Astrocyte of the spinal cord (primary cell): ENCODE data around the gene PEX11B.
"Not testable (repeated sequence)": the region's sequence is repeated elsewhere in the genome, so short reads cannot be mapped to it uniquely, and the experiment has no call there.

Experiments
- DNase-seq: peaks from one replicate; pipeline ENCODE4 v3.0.0; 2011; ENCODE audit warnings: low read depth, low spot score
- H3K4me3 ChIP-seq: 2 replicates; pipeline ENCODE4 v1.5.1; 2011; ENCODE audit warnings: low read depth, mild to moderate bottlenecking, low read length, moderate library complexity
- in situ Hi-C: cut with HindIII; loops from 2 replicates; pipeline ENCODE4 v1.10.0; 2017; ENCODE audit warnings: low sequenced_read_pairs
- TF ChIP-seq, protein P1 (sequence below): IDR thresholded peaks from 2 replicates; pipeline ENCODE4 v1.5.1; 2012; ENCODE audit warnings: low read depth, mild to moderate bottlenecking, low read length, inconsistent platforms

The PEX11B gene

DNA sequence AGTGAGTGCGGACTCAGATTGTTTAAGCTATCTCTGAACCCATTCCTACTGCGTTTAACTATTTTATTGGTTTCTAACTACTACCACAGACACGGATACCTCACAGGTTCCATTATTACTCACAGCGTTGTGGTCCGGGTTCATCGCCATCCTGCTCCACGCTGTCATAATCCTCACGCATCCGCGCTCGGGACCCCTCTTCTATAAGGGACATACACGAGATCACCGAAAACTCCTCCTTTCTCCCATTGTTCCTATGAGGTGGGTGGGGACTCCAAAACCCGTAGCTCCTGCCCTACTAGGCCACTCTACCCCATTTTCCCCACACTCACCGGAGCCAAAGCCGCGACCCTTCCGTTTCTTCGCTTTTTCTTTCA is 8.2 kb upstream of the PEX11B start:
- peak; percentile 12 for DNase-seq
- peak overlapping the region; percentile 84 for H3K4me3 ChIP-seq
- TF ChIP-seq, protein P1, sequence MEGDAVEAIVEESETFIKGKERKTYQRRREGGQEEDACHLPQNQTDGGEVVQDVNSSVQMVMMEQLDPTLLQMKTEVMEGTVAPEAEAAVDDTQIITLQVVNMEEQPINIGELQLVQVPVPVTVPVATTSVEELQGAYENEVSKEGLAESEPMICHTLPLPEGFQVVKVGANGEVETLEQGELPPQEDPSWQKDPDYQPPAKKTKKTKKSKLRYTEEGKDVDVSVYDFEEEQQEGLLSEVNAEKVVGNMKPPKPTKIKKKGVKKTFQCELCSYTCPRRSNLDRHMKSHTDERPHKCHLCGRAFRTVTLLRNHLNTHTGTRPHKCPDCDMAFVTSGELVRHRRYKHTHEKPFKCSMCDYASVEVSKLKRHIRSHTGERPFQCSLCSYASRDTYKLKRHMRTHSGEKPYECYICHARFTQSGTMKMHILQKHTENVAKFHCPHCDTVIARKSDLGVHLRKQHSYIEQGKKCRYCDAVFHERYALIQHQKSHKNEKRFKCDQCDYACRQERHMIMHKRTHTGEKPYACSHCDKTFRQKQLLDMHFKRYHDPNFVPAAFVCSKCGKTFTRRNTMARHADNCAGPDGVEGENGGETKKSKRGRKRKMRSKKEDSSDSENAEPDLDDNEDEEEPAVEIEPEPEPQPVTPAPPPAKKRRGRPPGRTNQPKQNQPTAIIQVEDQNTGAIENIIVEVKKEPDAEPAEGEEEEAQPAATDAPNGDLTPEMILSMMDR: no peak
- in situ Hi-C loops: no loop called here

DNA sequence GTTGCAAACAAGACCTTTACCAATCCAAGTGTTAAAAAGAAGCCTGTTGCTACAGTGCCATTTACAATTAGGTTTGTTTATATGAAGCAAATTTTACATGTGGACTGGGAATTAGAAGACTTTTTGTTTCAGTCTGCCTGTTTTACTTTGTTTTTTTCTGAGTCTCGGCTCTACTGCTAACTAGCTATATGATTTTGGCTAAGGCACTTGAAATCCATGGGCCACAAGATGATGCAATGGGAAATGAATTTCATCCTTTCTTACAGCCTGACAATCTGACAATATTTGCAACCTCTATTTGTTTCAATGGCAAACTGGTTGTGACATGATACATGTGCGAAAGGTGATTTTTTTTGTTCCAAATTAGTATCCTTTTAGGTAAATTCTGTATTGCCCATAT is 3.7 kb upstream of the PEX11B start:
- TF ChIP-seq, protein P1: no peak
- H3K4me3 ChIP-seq: no peak overlapping the region
- in situ Hi-C loops: no loop called here
- no peak for DNase-seq

GRCh38 chr1:145920297-145920696 is 1.8 kb upstream of the PEX11B start:
- DNase-seq, in situ Hi-C loops, H3K4me3 ChIP-seq: not testable (repeated sequence)

DNA sequence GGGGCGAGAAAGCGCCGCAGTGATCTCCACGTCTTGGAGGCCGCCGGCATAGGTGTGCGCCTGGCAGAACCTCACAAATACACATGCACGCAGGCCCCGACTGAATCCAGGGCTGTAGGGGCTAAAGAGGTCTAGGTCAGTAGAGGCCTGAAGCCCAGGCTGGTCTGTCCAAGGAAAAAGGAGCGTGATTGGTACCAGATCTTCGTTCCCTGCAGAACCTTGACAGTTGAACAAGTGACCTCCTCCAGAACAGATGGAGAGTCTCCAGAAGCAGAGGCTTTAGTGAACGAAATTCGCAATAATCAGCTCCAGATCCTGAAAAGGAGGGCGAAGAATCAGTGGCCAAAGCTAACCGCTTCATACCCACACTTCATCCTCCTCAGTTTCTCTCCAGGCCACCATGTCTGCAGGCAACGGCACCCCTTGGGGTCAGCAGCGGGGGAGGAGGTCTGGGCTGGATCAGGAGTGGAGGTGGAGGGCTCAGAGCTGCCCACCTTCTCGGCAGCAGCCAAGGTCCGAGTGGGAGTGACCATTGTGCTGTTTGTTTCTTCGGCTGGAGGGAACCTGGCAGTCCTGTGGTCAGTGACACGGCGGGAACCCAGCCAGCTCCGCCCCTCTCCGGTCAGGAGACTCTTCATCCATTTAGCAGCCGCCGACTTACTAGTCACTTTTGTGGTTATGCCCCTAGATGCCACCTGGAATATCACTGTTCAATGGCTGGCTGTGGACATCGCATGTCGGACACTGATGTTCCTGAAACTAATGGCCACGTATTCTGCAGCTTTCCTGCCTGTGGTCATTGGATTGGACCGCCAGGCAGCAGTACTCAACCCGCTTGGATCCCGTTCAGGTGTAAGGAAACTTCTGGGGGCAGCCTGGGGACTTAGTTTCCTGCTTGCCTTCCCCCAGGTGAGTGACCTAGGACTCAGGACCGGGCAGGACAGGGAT is 749 bp upstream of the PEX11B start:
- H3K4me3 ChIP-seq: peak overlapping the region; percentile 84
- in situ Hi-C loops: no loop called here
- DNase-seq: peak; percentile 52
- TF ChIP-seq, protein P1: peak; percentile 16

DNA sequence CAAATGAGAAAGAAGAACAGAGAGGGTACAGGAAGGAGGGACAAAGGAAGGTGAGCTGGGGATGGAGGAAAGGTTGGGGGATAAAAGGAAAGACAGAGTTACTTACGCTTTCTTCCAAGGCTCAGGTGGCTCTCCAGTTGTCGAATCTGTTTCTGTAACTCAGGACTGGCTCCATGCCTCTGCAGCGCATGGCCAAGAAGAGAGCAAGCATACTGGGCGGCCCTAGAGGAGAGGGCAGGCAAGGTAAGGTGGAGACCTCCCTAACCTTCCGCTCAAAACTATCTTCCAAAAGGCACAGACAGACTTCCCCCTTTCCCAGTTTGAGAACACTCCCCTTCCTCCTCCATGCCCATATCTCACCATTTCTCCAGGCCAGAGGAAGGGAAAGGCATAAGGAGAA is 922 bp downstream of the PEX11B start:
- TF ChIP-seq, protein P1: no peak
- DNase-seq: no peak
- in situ Hi-C loops: no loop called here
- peak overlapping the region; percentile 84 for H3K4me3 ChIP-seq

GRCh38 chr1:145916745-145917144 is 1.8 kb downstream of the PEX11B start:
- no peak overlapping the region for H3K4me3 ChIP-seq
- DNase-seq: no peak
- in situ Hi-C loops: no loop called here

More at GRCh38 chr1:145916745-145917144, 1.8 kb downstream of the PEX11B start:
- TF ChIP-seq, protein P1: no peak
